ENCODE measurements around the gene SIX3.

SIX3 gene

GRCh38 chr2:44943693-44944101, 2.2 kb downstream of the SIX3 start:
- Histone ChIP-seq H3K4me3 (ENCODE audit: insufficient read depth, low read depth, low read length, poor library complexity, severe bottlenecking) (no peak overlapping the region), H3K9me3 (ENCODE audit: control insufficient read depth, low read length) (no peaks in the 10 kb centered on the region), H3K27ac (ENCODE audit: insufficient read depth, low read length, poor library complexity, severe bottlenecking) (no peak overlapping the region), H3K4me1 (ENCODE audit: control insufficient read depth, insufficient read depth, low read length, poor library complexity, severe bottlenecking) (peaks cover 21% of the 10 kb centered on the region), H3K27me3 (replicated peaks; ENCODE audit: control insufficient read depth, insufficient read depth, low read length, poor library complexity, severe bottlenecking) (peaks cover 55% of the 10 kb centered on the region), H3K36me3 (ENCODE audit: control insufficient read depth, insufficient read depth, low read length) (no peaks in the 10 kb centered on the region)
- no peak for DNase-seq

DNA sequence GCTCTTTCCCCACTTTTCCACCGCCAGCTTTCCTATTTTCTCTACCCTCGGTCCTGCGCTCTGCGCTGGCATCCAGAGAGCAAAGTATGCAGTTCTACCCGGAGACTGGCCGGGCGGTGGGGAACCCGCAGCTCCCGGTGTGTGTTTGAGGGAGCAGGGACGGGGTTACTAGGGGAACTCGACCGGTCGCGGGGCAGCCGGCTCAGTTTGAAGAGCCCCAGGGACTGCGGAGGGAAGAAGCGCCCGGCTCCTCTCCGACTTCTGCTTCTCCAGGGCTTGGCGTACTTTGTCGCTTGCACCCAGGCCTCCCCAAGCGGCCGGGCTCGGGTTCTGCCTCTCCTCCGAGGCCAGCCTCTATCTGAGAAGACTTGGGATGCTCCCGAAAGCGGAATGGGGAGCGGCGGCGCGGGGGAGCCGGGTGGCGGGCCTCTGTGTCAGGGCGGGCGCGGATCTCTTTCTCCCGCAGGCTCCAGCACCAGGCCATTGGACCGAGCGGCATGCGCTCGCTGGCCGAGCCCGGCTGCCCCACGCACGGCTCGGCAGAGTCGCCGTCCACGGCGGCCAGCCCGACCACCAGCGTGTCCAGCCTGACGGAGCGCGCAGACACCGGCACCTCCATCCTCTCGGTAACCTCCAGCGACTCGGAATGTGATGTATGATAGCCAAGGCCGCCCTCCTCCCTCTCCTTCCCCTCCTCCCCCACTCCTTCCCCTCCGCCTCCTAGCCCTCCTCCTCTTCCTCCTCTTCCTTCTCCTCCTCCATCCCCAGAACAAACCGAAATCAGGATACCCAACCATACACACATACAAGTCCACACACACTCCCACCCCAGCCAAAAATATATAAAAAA, 2.8 kb downstream of the SIX3 start:
- Histone ChIP-seq H3K9me3 (ENCODE audit: control insufficient read depth, low read length) (no peaks in the 10 kb centered on the region), H3K4me3 (ENCODE audit: insufficient read depth, low read depth, low read length, poor library complexity, severe bottlenecking) (no peak overlapping the region), H3K36me3 (ENCODE audit: control insufficient read depth, insufficient read depth, low read length) (no peaks in the 10 kb centered on the region), H3K27ac (ENCODE audit: insufficient read depth, low read length, poor library complexity, severe bottlenecking) (no peak overlapping the region), H3K4me1 (ENCODE audit: control insufficient read depth, insufficient read depth, low read length, poor library complexity, severe bottlenecking) (peaks cover 17% of the 10 kb centered on the region), H3K27me3 (replicated peaks; ENCODE audit: control insufficient read depth, insufficient read depth, low read length, poor library complexity, severe bottlenecking) (peaks cover 51% of the 10 kb centered on the region)
- DNase-seq = no peak

DNA sequence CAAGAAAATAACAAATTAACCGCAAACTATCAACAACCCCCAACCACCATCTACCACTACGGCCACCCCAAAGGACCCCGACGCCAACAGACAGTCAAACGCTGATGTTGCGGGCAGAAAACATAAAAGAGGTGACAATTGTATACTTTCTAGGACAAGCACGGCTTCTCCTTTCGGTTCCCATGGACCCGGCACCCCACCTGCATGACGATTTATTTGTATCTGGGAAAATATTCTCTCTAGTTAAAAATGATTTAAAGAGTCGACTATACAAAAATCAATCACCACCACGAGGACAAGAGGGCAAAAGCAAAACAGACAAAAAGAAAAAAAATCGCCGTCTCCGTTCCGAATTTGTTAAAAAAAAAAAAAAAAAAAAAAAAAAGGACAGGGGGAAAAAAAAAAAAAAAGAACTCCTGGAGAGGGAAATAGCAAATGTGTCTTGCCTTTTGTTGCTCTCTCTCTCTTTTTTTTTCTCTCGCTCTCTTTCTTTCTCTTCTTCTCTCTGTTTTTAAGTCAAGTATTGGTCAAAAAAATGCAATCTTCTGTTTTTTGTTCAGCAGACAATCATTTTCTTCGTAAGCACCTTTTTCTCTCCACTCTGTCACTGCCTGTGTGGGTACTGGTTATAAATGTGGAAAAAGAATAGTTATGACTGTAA, 3.6 kb downstream of the SIX3 start:
- Histone ChIP-seq H3K4me3 (ENCODE audit: insufficient read depth, low read depth, low read length, poor library complexity, severe bottlenecking) (no peak overlapping the region), H3K4me1 (ENCODE audit: control insufficient read depth, insufficient read depth, low read length, poor library complexity, severe bottlenecking) (peaks cover 17% of the 10 kb centered on the region), H3K27ac (ENCODE audit: insufficient read depth, low read length, poor library complexity, severe bottlenecking) (no peak overlapping the region), H3K27me3 (replicated peaks; ENCODE audit: control insufficient read depth, insufficient read depth, low read length, poor library complexity, severe bottlenecking) (peaks cover 47% of the 10 kb centered on the region), H3K36me3 (ENCODE audit: control insufficient read depth, insufficient read depth, low read length) (no peaks in the 10 kb centered on the region), H3K9me3 (ENCODE audit: control insufficient read depth, low read length) (no peaks in the 10 kb centered on the region)
- no peak for DNase-seq

DNA sequence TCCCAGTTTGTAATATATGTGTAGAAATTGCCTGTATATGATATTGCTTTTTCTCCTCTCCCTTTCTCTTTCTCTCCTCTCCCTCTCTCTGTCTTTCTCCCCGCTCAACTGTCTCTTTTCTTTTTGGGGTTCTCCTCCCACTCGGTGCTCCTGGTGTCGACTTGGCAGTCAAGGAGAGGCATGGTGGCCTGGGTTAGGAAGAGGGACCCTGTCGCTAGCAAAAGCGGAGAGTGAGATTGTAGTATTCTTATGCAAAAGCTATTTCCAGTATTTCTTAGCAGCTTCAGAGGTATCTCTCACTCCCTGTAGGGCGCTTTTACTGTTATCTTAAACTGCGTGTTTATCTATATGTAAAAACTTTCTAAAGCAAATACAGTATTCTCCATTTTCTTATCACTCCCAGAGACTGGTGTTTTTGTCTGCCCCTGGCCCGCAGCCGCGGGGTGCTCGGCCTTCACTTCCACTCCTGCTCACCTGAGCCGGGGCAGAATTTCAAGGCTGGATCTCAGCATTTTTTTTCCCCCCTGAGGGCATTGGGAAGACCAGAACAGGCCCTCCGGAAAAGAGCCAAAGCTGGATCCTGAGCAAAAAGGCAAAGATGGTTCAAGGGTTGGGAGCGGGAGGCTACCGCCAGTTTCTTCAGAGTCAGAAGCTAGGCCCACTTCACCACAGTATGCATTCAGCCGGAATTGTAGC, 4.3 kb downstream of the SIX3 start:
- Histone ChIP-seq H3K9me3 (ENCODE audit: control insufficient read depth, low read length) (no peaks in the 10 kb centered on the region), H3K36me3 (ENCODE audit: control insufficient read depth, insufficient read depth, low read length) (no peaks in the 10 kb centered on the region), H3K4me1 (ENCODE audit: control insufficient read depth, insufficient read depth, low read length, poor library complexity, severe bottlenecking) (peaks cover 16% of the 10 kb centered on the region), H3K27me3 (replicated peaks; ENCODE audit: control insufficient read depth, insufficient read depth, low read length, poor library complexity, severe bottlenecking) (peaks cover 47% of the 10 kb centered on the region), H3K4me3 (ENCODE audit: insufficient read depth, low read depth, low read length, poor library complexity, severe bottlenecking) (no peak overlapping the region), H3K27ac (ENCODE audit: insufficient read depth, low read length, poor library complexity, severe bottlenecking) (no peak overlapping the region)
- no peak for DNase-seq

DNA sequence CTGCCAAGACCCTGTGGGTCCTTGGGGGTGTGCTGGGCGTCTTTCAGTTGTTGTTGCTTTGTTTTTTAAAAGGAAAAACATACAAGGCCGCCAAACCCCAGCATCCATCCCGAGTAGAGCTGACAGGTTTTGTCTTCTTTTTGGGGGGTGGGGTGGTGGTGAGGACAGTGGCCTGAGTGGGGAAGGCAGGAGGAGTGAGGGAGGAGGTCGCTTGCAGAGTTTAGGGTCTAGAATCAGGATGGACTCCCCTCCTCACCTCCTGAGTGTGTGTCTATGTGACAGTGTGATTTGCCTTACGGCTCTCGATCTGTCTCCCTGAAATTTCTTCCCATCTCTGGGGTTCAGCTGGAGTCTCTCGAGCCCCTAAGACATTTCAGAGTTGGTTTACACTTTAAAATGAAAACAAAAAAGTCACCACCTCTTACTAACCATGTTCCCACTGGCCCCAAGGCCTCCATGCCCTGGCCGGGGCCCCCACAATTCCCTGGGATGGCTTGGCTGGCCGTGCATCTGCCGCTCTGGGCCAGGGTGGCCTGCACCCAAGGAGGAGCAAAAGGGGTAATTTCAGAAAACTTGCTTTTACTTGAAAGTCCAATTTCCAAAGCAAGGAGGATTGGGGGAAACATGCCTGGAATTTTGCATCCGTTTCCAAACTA, 5.0 kb downstream of the SIX3 start:
- no peak overlapping the region for H3K27ac ChIP-seq (ENCODE audit: insufficient read depth, low read length, poor library complexity, severe bottlenecking)
- no peak overlapping the region for H3K4me3 ChIP-seq (ENCODE audit: insufficient read depth, low read depth, low read length, poor library complexity, severe bottlenecking)
- no peak for DNase-seq
- H3K9me3 ChIP-seq (ENCODE audit: control insufficient read depth, low read length) = no peaks in the 10 kb centered on the region
- H3K36me3 ChIP-seq (ENCODE audit: control insufficient read depth, insufficient read depth, low read length) = no peaks in the 10 kb centered on the region
- H3K27me3 ChIP-seq (replicated peaks; ENCODE audit: control insufficient read depth, insufficient read depth, low read length, poor library complexity, severe bottlenecking) = peaks cover 47% of the 10 kb centered on the region
- H3K4me1 ChIP-seq (ENCODE audit: control insufficient read depth, insufficient read depth, low read length, poor library complexity, severe bottlenecking) = peaks cover 10% of the 10 kb centered on the region

GRCh38 chr2:44947028-44947375, 5.5 kb downstream of the SIX3 start:
- H3K4me3 ChIP-seq (ENCODE audit: insufficient read depth, low read depth, low read length, poor library complexity, severe bottlenecking) = no peak overlapping the region
- H3K9me3 ChIP-seq (ENCODE audit: control insufficient read depth, low read length) = no peaks in the 10 kb centered on the region
- H3K36me3 ChIP-seq (ENCODE audit: control insufficient read depth, insufficient read depth, low read length) = no peaks in the 10 kb centered on the region
- no peak for DNase-seq
- peaks cover 7% of the 10 kb centered on the region for H3K4me1 ChIP-seq (ENCODE audit: control insufficient read depth, insufficient read depth, low read length, poor library complexity, severe bottlenecking)
- no peak overlapping the region for H3K27ac ChIP-seq (ENCODE audit: insufficient read depth, low read length, poor library complexity, severe bottlenecking)
- H3K27me3 ChIP-seq (replicated peaks; ENCODE audit: control insufficient read depth, insufficient read depth, low read length, poor library complexity, severe bottlenecking) = peaks cover 47% of the 10 kb centered on the region

DNA sequence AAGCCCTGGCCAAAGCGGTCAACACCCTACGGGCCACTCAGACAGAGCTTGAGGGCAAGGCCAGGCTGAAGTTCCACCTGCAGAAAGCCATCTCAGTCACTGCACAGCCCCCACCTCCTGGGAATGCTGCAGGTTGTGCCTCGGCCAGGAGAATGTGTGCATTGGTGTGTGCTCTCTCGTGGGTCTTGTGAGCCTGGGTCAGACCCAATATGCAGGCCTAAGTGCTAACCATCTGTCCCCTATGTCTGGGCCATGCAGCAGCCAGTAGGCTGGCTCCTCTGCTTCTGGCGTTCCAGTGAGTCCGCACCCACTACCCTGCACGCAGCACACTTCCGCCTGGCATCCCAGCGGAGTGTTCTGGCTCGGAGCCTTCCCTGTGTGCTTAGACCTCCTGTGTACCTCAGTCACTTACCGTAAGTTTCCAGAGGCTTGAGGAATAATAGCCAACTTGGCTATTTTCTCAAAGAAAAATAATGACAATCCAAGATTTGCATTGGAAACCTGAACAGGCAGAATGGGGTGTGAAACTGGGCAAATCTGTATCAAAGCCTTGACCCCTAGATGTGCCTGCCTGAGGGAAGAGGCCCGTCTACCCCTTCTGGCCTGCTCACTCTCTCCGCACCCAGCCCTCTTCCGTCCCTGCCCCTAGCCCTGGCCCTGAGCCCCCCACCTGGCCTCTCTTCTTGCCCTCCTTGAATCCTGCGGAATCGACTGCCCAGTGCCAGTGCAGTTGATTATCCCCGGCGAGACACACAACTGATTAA, 7.2 kb downstream of the SIX3 start:
- no peak overlapping the region for H3K27ac ChIP-seq (ENCODE audit: insufficient read depth, low read length, poor library complexity, severe bottlenecking)
- no peaks in the 10 kb centered on the region for H3K36me3 ChIP-seq (ENCODE audit: control insufficient read depth, insufficient read depth, low read length)
- H3K4me1 ChIP-seq (ENCODE audit: control insufficient read depth, insufficient read depth, low read length, poor library complexity, severe bottlenecking) = peaks cover 6% of the 10 kb centered on the region
- H3K27me3 ChIP-seq (replicated peaks; ENCODE audit: control insufficient read depth, insufficient read depth, low read length, poor library complexity, severe bottlenecking) = peaks cover 44% of the 10 kb centered on the region
- no peak overlapping the region for H3K4me3 ChIP-seq (ENCODE audit: insufficient read depth, low read depth, low read length, poor library complexity, severe bottlenecking)
- H3K9me3 ChIP-seq (ENCODE audit: control insufficient read depth, low read length) = no peaks in the 10 kb centered on the region
- DNase-seq = no peak

DNA sequence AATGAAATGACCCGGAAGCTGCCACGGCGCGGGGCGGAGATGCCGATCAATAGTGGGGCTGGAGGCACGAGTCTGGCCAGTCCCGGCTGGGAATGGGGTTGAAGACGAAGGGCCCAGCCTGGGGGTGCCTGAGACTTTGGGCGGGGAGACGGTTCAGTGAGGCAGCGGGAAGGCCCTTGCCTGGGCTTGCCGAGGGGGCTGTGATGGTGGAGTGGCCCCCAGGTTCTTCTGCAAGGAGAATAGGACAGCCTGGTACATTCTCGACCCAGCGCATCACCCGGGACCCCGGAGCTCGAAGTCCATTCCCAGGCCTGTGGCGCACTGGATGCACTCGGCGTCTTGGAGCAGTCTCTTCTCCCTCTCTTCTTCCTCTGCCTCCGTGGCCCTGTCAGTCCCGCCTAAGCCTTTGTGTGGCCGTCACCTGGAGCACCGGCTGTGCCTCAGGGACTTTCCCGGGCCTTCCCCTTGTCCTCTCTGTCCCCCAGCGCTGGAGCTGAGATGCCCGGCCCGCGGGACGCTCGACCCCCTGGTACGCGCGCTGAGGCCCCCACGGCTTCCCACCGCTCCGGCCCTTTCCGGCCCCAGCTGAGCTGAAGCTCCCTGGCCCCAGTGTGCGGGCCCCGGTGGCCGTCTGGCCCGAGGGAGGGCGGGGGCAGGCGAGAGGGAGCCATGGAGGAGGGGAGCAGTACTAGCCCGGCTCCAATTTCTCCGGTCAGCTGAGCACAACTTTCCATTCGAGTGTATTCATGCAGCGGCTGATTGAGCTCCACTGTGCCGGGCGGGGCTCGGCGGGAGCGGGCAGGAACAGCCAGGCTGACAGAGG, 8.0 kb downstream of the SIX3 start:
- Histone ChIP-seq H3K27me3 (replicated peaks; ENCODE audit: control insufficient read depth, insufficient read depth, low read length, poor library complexity, severe bottlenecking) (peaks cover 36% of the 10 kb centered on the region), H3K4me3 (ENCODE audit: insufficient read depth, low read depth, low read length, poor library complexity, severe bottlenecking) (no peak overlapping the region), H3K9me3 (ENCODE audit: control insufficient read depth, low read length) (no peaks in the 10 kb centered on the region), H3K27ac (ENCODE audit: insufficient read depth, low read length, poor library complexity, severe bottlenecking) (no peak overlapping the region), H3K36me3 (ENCODE audit: control insufficient read depth, insufficient read depth, low read length) (no peaks in the 10 kb centered on the region), H3K4me1 (ENCODE audit: control insufficient read depth, insufficient read depth, low read length, poor library complexity, severe bottlenecking) (peaks cover 6% of the 10 kb centered on the region)
- DNase-seq = no peak

DNA sequence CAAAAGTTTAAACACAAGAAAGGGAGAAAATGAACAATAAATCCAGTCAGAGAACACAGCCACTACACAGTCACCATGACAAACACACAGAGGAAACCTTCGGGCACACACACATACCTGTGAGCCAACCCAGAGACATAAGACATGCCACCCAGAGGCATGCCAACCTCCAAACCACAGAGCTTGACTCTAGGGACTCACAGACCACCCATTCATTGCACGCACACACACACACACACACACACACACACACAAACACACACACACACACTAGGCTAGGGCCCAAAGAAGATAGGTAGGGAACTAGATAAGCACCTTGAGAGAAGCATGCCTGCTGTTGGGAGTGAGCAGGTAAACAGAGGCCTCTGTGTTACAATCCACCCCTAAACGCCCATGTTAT, 9.1 kb downstream of the SIX3 start:
- peaks cover 29% of the 10 kb centered on the region for H3K27me3 ChIP-seq (replicated peaks; ENCODE audit: control insufficient read depth, insufficient read depth, low read length, poor library complexity, severe bottlenecking)
- H3K4me1 ChIP-seq (ENCODE audit: control insufficient read depth, insufficient read depth, low read length, poor library complexity, severe bottlenecking) = peaks cover 10% of the 10 kb centered on the region
- no peaks in the 10 kb centered on the region for H3K36me3 ChIP-seq (ENCODE audit: control insufficient read depth, insufficient read depth, low read length)
- H3K27ac ChIP-seq (ENCODE audit: insufficient read depth, low read length, poor library complexity, severe bottlenecking) = no peak overlapping the region
- DNase-seq = no peak
- no peaks in the 10 kb centered on the region for H3K9me3 ChIP-seq (ENCODE audit: control insufficient read depth, low read length)
- H3K4me3 ChIP-seq (ENCODE audit: insufficient read depth, low read depth, low read length, poor library complexity, severe bottlenecking) = no peak overlapping the region

Measured in effector memory CD4-positive, alpha-beta T cell (primary cell).